ENCODE data around the gene ARPC4. TPM values are rescaled to one million over a fixed set of nuclear protein-coding genes. Genes with fewer than 3 reads are reported as not detected.

ARPC4 gene
- total and polyA plus RNA-seq, 10 of the 15 experiments (the other 5 are each of a cell fraction or from before 2014, with no cell fraction given): 42.0 to 354 (median 268) TPM

GRCh38 chr3:9746330-9746729 lies 46.6 kb upstream of the ARPC4 start:
- Histone ChIP-seq H4K20me1 (ENCODE audit: control insufficient read depth, insufficient read depth) (no peaks in the 10 kb centered on the region), H3K79me2 (ENCODE audit: control insufficient read depth, insufficient read depth, low read length) (peaks cover 13% of the 10 kb centered on the region), H3K4me3 (no peak overlapping the region), H3K9ac (ENCODE audit: control insufficient read depth, insufficient read depth, low read length) (no peak overlapping the region), H3K4me1 (ENCODE audit: control insufficient read depth, insufficient read depth, low read length) (peaks cover 4% of the 10 kb centered on the region), H2AFZ (ENCODE audit: control insufficient read depth, low read depth, low read length) (no peak overlapping the region), H3K9me3 (replicated peaks; ENCODE audit: control insufficient read depth, insufficient read depth, low read length) (no peaks in the 10 kb centered on the region), H3K4me2 (ENCODE audit: control insufficient read depth, insufficient read depth) (no peak overlapping the region), H3K27me3 (replicated peaks in 1 of 2; ENCODE audit: control insufficient read depth in 2 of 2, insufficient read depth in 2 of 2, low read length in 1 of 2) (no peaks in the 10 kb centered on the region), H3K36me3 (ENCODE audit: control insufficient read depth in 2 of 2, insufficient read depth in 2 of 2, low read length in 1 of 2) (peaks cover 29 to 35% of the 10 kb centered on the region in 2 experiments), H3K27ac (ENCODE audit: control insufficient read depth, insufficient read depth) (no peak overlapping the region)
- BruUV-seq (replicated peaks): no TSS peak
- TF ChIP-seq SREBF1 (IDR thresholded peaks at IDR 0.05; ENCODE audit: low read length) (no peak), POLR2A (IDR thresholded peaks at IDR 0.05; ENCODE audit: low read depth, low read length) (0 out of 2 replicates have a peak, but pooled peaks have one; percentile 18), HDAC6 (IDR thresholded peaks at IDR 0.05; ENCODE audit: unreplicated experiment) (no peak)
- DNase-seq (ENCODE audit: low read depth, low spot score): no peak
- POLR2A ChIA-PET: interaction anchor here (0.5 kb wide), 1 partner anchor 248 kb away, joined by 3 read pairs; no protein-coding TSS in a partner anchor
- no peak for FAIRE-seq
- CTCF ChIA-PET: no interaction called here
- WGBS (ENCODE audit: insufficient coverage, insufficient replicate concordance, low lambda C conversion rate, missing lambda C conversion rate): 23% methylated on average over 5 of the region's 5 CpGs
- SMC1A ChIA-PET (ENCODE audit: uncharacterized antibody, unreplicated experiment): no interaction called here
- RAD21 ChIA-PET (ENCODE audit: unreplicated experiment): no interaction called here
- intact Hi-C loops (cut with micrococcal nuclease; ENCODE audit: unreplicated experiment) (no loop called here), in situ Hi-C loops (cut with MboI) (no loop called here)
- ATAC-seq: no peak

GRCh38 chr3:9747267-9747666 lies 45.6 kb upstream of the ARPC4 start:
- no peak overlapping the region for H3K9ac ChIP-seq (ENCODE audit: control insufficient read depth, insufficient read depth, low read length)
- H4K20me1 ChIP-seq (ENCODE audit: control insufficient read depth, insufficient read depth): no peaks in the 10 kb centered on the region
- ChIA-PET CTCF (interaction anchor here (0.9 kb wide), 1 partner anchor 15 kb away, joined by 3 read pairs; no protein-coding TSS in a partner anchor), RAD21 (ENCODE audit: unreplicated experiment) (no interaction called here), SMC1A (ENCODE audit: uncharacterized antibody, unreplicated experiment) (no interaction called here), POLR2A (interaction anchor here (0.9 kb wide), 1 partner anchor 14 kb away, joined by 3 read pairs; no protein-coding TSS in a partner anchor)
- H3K4me2 ChIP-seq (ENCODE audit: control insufficient read depth, insufficient read depth): no peak overlapping the region
- 7% methylated on average over 8 of the region's 8 CpGs for WGBS (ENCODE audit: insufficient coverage, insufficient replicate concordance, low lambda C conversion rate, missing lambda C conversion rate)
- in situ Hi-C loops (cut with MboI): no loop called here
- BruUV-seq (replicated peaks): no TSS peak
- intact Hi-C loops (cut with micrococcal nuclease; ENCODE audit: unreplicated experiment): no loop called here
- FAIRE-seq (no peak), DNase-seq (ENCODE audit: low read depth, low spot score) (no peak), ATAC-seq (peak; percentile 21)
- no peak overlapping the region for H2AFZ ChIP-seq (ENCODE audit: control insufficient read depth, low read depth, low read length)
- no peak overlapping the region for H3K27ac ChIP-seq (ENCODE audit: control insufficient read depth, insufficient read depth)
- peaks cover 27 to 32% of the 10 kb centered on the region in 2 experiments for H3K36me3 ChIP-seq (ENCODE audit: control insufficient read depth in 2 of 2, insufficient read depth in 2 of 2, low read length in 1 of 2)
- no peak overlapping the region for H3K4me3 ChIP-seq
- peaks cover 15% of the 10 kb centered on the region for H3K79me2 ChIP-seq (ENCODE audit: control insufficient read depth, insufficient read depth, low read length)
- peaks cover 14% of the 10 kb centered on the region for H3K4me1 ChIP-seq (ENCODE audit: control insufficient read depth, insufficient read depth, low read length)
- H3K27me3 ChIP-seq (replicated peaks in 1 of 2; ENCODE audit: control insufficient read depth in 2 of 2, insufficient read depth in 2 of 2, low read length in 1 of 2): no peaks in the 10 kb centered on the region
- H3K9me3 ChIP-seq (replicated peaks; ENCODE audit: control insufficient read depth, insufficient read depth, low read length): no peaks in the 10 kb centered on the region
- no peak for TF ChIP-seq EZH2 (IDR thresholded peaks at IDR 0.05; ENCODE audit: borderline replicate concordance, control insufficient read depth, low read depth, low read length)
- peak; percentile 56; the same call in 1 of the 2 replicates for TF ChIP-seq JUND (IDR thresholded peaks at IDR 0.05; ENCODE audit: low read depth, low read length)
- no peak for TF ChIP-seq KLF5 (IDR thresholded peaks at IDR 0.05; ENCODE audit: partially characterized antibody)
- no peak for TF ChIP-seq NR2F1 (conservative IDR thresholded peaks at IDR 0.05)
- no peak for TF ChIP-seq RELB (IDR thresholded peaks at IDR 0.05; ENCODE audit: low read depth)
- TF ChIP-seq YY1 (IDR thresholded peaks at IDR 0.05; ENCODE audit: low read depth, low read length): no peak
- TF ChIP-seq STAT1 (conservative IDR thresholded peaks at IDR 0.05): no peak
- no peak for TF ChIP-seq SMARCA5 (IDR thresholded peaks at IDR 0.05)
- no peak for TF ChIP-seq RAD21 (IDR thresholded peaks at IDR 0.05; ENCODE audit: insufficient read depth, low read depth, low read length)
- no peak for TF ChIP-seq RB1 (IDR thresholded peaks at IDR 0.05; ENCODE audit: borderline replicate concordance)
- no peak for TF ChIP-seq HCFC1 (IDR thresholded peaks at IDR 0.05; ENCODE audit: low read length)
- 0 out of 2 replicates have a peak, but pooled peaks have one; percentile 58 for TF ChIP-seq TCF12 (IDR thresholded peaks at IDR 0.05; ENCODE audit: low read depth, low read length)
